H9 (cell line): ENCODE measurements around the gene UNC5B. TPM values are rescaled to one million over a fixed set of nuclear protein-coding genes. Genes with fewer than 3 reads are reported as not detected.

Experiments
- DNase-seq: peaks from one replicate; pipeline ENCODE4 v3.0.0-alpha.2; 2017
- H2AFZ ChIP-seq: one replicate; pipeline ENCODE4 v1.6.1; 2013; ENCODE audit warnings: mild to moderate bottlenecking, low read length, control low read depth, moderate library complexity
- H2AK5ac ChIP-seq: 2 replicates; pipeline ENCODE4 v1.6.1; 2013; ENCODE audit warnings: low read length, control low read depth, mixed read lengths; ENCODE audit not compliant: insufficient read length
- H2BK120ac ChIP-seq: one replicate; pipeline ENCODE4 v1.6.1; 2013; ENCODE audit warnings: low read depth, mild to moderate bottlenecking, low read length, control low read depth, inconsistent platforms; ENCODE audit not compliant: poor library complexity, severe bottlenecking
- H2BK12ac ChIP-seq: 2 replicates; pipeline ENCODE4 v1.6.1; 2013; ENCODE audit warnings: low read length, control low read depth, mixed read lengths, low read depth; ENCODE audit not compliant: insufficient read length
- H2BK15ac ChIP-seq: 2 replicates; pipeline ENCODE4 v1.6.1; 2013; ENCODE audit warnings: low read depth, low read length, control low read depth
- H2BK20ac ChIP-seq: one replicate; pipeline ENCODE4 v1.6.1; 2013; ENCODE audit warnings: low read depth, mild to moderate bottlenecking, low read length, control low read depth, inconsistent platforms; ENCODE audit not compliant: poor library complexity, severe bottlenecking
- H2BK5ac ChIP-seq: 2 replicates; pipeline ENCODE4 v1.6.1; 2013; ENCODE audit warnings: low read length, control low read depth, mixed read lengths; ENCODE audit not compliant: insufficient read length
- H3K14ac ChIP-seq: 2 replicates; pipeline ENCODE4 v1.6.1; 2013; ENCODE audit warnings: low read length, control low read depth; ENCODE audit not compliant: insufficient read depth
- H3K18ac ChIP-seq: 2 replicates; pipeline ENCODE4 v1.6.1; 2013; ENCODE audit warnings: low read depth, mild to moderate bottlenecking, mixed read lengths, low read length, control low read depth; ENCODE audit not compliant: insufficient read length
- H3K23ac ChIP-seq: 2 replicates; pipeline ENCODE4 v1.6.1; 2013; ENCODE audit warnings: low read length, control low read depth, mixed read lengths, low read depth; ENCODE audit not compliant: insufficient read length
- H3K23me2 ChIP-seq: 2 replicates; pipeline ENCODE4 v1.6.1; 2013; ENCODE audit warnings: low read depth, mild to moderate bottlenecking, mixed read lengths, low read length, control low read depth; ENCODE audit not compliant: insufficient read length, poor library complexity, severe bottlenecking
- H3K27ac ChIP-seq: 2 replicates; pipeline ENCODE4 v1.5.1; 2013; ENCODE audit warnings: low read length, control low read depth, mixed read lengths, low read depth; ENCODE audit not compliant: insufficient read length
- H3K27me3 ChIP-seq: 2 replicates; pipeline ENCODE4 v1.6.1; 2013; ENCODE audit warnings: low read length, control low read depth, inconsistent platforms; ENCODE audit not compliant: insufficient read depth
- H3K4ac ChIP-seq: 2 replicates; pipeline ENCODE4 v1.6.1; 2013; ENCODE audit warnings: low read depth, mild to moderate bottlenecking, control low read depth, inconsistent platforms, low read length, moderate library complexity
- H3K4me1 ChIP-seq: 2 replicates; pipeline ENCODE4 v1.6.1; 2013; ENCODE audit warnings: low read length, control low read depth, inconsistent platforms; ENCODE audit not compliant: insufficient read depth
- H3K4me2 ChIP-seq: 2 replicates; pipeline ENCODE4 v1.6.1; 2013; ENCODE audit warnings: low read length, control low read depth, mixed read lengths; ENCODE audit not compliant: insufficient read length, insufficient read depth
- H3K56ac ChIP-seq: 2 replicates; pipeline ENCODE4 v1.6.1; 2013; ENCODE audit warnings: low read depth, mild to moderate bottlenecking, mixed read lengths, low read length, control low read depth; ENCODE audit not compliant: insufficient read length
- H3K79me1 ChIP-seq: 2 replicates; pipeline ENCODE4 v1.6.1; 2013; ENCODE audit warnings: low read depth, mild to moderate bottlenecking, moderate library complexity, low read length, control low read depth, inconsistent platforms; ENCODE audit not compliant: insufficient read depth, poor library complexity, severe bottlenecking
- H3K79me2 ChIP-seq: 2 replicates; pipeline ENCODE4 v1.6.1; 2013; ENCODE audit warnings: low read length, control low read depth, inconsistent platforms; ENCODE audit not compliant: insufficient read depth
- H3K9ac ChIP-seq: 2 replicates; pipeline ENCODE4 v1.6.1; 2013; ENCODE audit warnings: low read length, control low read depth, mixed read lengths; ENCODE audit not compliant: insufficient read length; ENCODE audit errors: extremely low read depth
- H3K9me3 ChIP-seq: one replicate; pipeline ENCODE4 v1.6.1; 2013; ENCODE audit warnings: low read depth, low read length, inconsistent platforms; ENCODE audit not compliant: control insufficient read depth
- H3T11ph ChIP-seq: one replicate; pipeline ENCODE4 v1.6.1; 2013; ENCODE audit warnings: mild to moderate bottlenecking, low read length, control low read depth, inconsistent platforms
- H4K20me1 ChIP-seq: one replicate; pipeline ENCODE4 v1.6.1; 2013; ENCODE audit not compliant: control insufficient read depth, insufficient read length, insufficient read depth
- H4K5ac ChIP-seq: 2 replicates; pipeline ENCODE4 v1.6.1; 2013; ENCODE audit warnings: low read depth, mild to moderate bottlenecking, mixed read lengths, low read length, control low read depth; ENCODE audit not compliant: insufficient read length
- H4K8ac ChIP-seq: replicated peaks from 2 replicates; pipeline ENCODE4 v1.6.1; 2013; ENCODE audit warnings: low read length, control low read depth, mixed read lengths, low read depth; ENCODE audit not compliant: insufficient read length
- H4K91ac ChIP-seq: 2 replicates; pipeline ENCODE4 v1.6.1; 2013; ENCODE audit warnings: low read depth, mild to moderate bottlenecking, moderate library complexity, mixed read lengths, low read length, control low read depth; ENCODE audit not compliant: insufficient read length
- H3K27ac Mint-ChIP-seq, 3 experiments: 2 replicates in 2 of 3; 3 replicates in 1 of 3; pipeline ENCODE4 v1.8.0; 2020 to 2021; ENCODE audit warnings: mixed read lengths in 3 of 3, mild to moderate bottlenecking in 1 of 3, moderate library complexity in 1 of 3
- H3K27me3 Mint-ChIP-seq: 2 replicates; pipeline ENCODE4 v1.8.0; 2021; ENCODE audit warnings: low read depth, mild to moderate bottlenecking, moderate library complexity, mixed read lengths
- H3K36me3 Mint-ChIP-seq, 3 experiments: 2 replicates in 2 of 3; 3 replicates in 1 of 3; pipeline ENCODE4 v1.8.0; 2020 to 2021; ENCODE audit warnings: low read depth in 3 of 3, mixed read lengths in 3 of 3; ENCODE audit not compliant: insufficient read depth in 1 of 3
- H3K4me1 Mint-ChIP-seq, 2 experiments: 2 replicates each; pipeline ENCODE4 v1.8.0; 2020; ENCODE audit warnings: mixed read lengths in 2 of 2
- H3K4me3 Mint-ChIP-seq, 2 experiments: 2 replicates in 1 of 2; 3 replicates in 1 of 2; pipeline ENCODE4 v1.8.0; 2020 to 2021; ENCODE audit warnings: mild to moderate bottlenecking in 2 of 2, mixed read lengths in 2 of 2, moderate library complexity in 1 of 2
- H3K9me3 Mint-ChIP-seq, 2 experiments: 2 replicates in 1 of 2; 3 replicates in 1 of 2; pipeline ENCODE4 v1.8.0; 2020; ENCODE audit warnings: mild to moderate bottlenecking in 2 of 2, mixed read lengths in 2 of 2, moderate library complexity in 1 of 2
- WGBS: extraction: QIAGEN DNeasy Blood & Tissue Kit; methylation state at CpG from one replicate; pipeline ENCODE4 v1.1.7; 2013; ENCODE audit warnings: missing lambda C conversion rate, low lambda C conversion rate, mixed read lengths; ENCODE audit not compliant: insufficient read length; ENCODE audit errors: extremely low coverage; 5-methylcytosine and 5-hydroxymethylcytosine counted together
- total RNA-seq: library from RNA; stranded (reverse); gene quantifications from 2 replicates; pipeline ENCODE4 v1.2.1, GENCODE V29; 2021
- TF ChIP-seq, protein P1 (sequence below): fragments of 200-600 bp; sonication (generic); conservative IDR thresholded peaks from 3 replicates; pipeline ENCODE4 v1.8.0; 2021; ENCODE audit warnings: antibody characterized with exemption, mild to moderate bottlenecking

The UNC5B gene
- total RNA-seq, 1 experiment from 2014 or later: 28.4 TPM

DNA sequence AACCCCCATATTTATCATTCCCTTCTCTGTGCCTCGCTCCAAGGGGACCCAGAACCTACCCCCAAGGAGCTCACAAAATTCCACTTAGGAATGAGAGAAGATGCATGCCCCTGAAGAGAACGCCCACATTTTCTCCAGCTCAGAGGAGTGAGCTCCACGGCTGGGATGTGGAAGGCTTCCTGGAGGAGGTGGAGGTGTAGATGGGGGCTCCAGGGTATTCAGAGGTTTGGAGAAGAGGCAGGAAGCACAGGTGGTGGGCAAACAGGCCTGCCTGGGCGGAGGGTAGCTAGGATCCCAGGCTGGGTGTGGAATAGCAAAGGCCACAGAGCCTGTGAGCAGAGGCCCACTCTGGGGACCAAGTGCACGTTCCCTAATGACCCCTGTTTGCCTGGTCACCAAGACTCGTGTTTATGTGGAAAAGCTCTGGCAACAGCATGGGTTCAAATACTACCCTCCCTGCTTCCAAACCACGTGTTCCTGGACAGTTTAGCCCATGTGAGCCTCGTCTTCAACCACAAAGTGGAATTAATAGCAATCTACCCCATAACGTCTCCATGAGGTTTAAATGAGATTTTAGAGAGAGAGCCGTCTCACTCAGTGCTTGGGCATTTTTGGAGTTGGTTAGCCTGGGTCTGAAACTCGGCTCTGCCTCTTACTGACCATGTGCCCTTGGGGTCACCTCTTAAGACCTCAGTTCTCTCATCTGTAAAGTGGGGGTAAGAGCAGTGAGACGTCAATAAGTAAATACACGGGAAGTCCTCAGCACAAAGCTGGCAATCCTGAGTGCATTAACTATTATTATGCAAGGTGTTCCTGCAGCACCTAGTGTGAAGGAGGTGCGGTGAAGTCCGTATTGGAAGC is 24.7 kb downstream of the UNC5B start:
- H3K4me2 ChIP-seq: no peak overlapping the region
- H3K18ac ChIP-seq: no peak overlapping the region
- no peak overlapping the region for H4K8ac ChIP-seq
- H3K9ac ChIP-seq: no peak overlapping the region
- H3K27ac ChIP-seq: no peak overlapping the region
- peaks cover 48 to 58% of the 10 kb centered on the region in 2 experiments for H3K4me1 Mint-ChIP-seq
- H2AFZ ChIP-seq: no peak overlapping the region
- no peak overlapping the region for H3K4ac ChIP-seq
- TF ChIP-seq, protein P1, sequence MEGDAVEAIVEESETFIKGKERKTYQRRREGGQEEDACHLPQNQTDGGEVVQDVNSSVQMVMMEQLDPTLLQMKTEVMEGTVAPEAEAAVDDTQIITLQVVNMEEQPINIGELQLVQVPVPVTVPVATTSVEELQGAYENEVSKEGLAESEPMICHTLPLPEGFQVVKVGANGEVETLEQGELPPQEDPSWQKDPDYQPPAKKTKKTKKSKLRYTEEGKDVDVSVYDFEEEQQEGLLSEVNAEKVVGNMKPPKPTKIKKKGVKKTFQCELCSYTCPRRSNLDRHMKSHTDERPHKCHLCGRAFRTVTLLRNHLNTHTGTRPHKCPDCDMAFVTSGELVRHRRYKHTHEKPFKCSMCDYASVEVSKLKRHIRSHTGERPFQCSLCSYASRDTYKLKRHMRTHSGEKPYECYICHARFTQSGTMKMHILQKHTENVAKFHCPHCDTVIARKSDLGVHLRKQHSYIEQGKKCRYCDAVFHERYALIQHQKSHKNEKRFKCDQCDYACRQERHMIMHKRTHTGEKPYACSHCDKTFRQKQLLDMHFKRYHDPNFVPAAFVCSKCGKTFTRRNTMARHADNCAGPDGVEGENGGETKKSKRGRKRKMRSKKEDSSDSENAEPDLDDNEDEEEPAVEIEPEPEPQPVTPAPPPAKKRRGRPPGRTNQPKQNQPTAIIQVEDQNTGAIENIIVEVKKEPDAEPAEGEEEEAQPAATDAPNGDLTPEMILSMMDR: no peak
- H3K27me3 Mint-ChIP-seq: peaks cover 3% of the 10 kb centered on the region
- no peak overlapping the region for H3T11ph ChIP-seq
- no peak overlapping the region for H3K27ac Mint-ChIP-seq
- no peaks in the 10 kb centered on the region for H3K23me2 ChIP-seq
- no peak overlapping the region for H3K56ac ChIP-seq
- H3K9me3 Mint-ChIP-seq: no peaks in the 10 kb centered on the region
- H2BK5ac ChIP-seq: no peak overlapping the region
- H3K79me2 ChIP-seq: no peaks in the 10 kb centered on the region
- H2BK20ac ChIP-seq: no peak overlapping the region
- no peak overlapping the region for H3K23ac ChIP-seq
- no peak for DNase-seq
- no peak overlapping the region for H2BK15ac ChIP-seq
- 0 out of 5 replicates have a peak overlapping the region, but pooled peaks of 1 of the 2 experiments have one; percentile 17 for H3K4me3 Mint-ChIP-seq
- H4K20me1 ChIP-seq: no peaks in the 10 kb centered on the region
- no peak overlapping the region for H4K5ac ChIP-seq
- H3K27me3 ChIP-seq: no peaks in the 10 kb centered on the region
- H3K36me3 Mint-ChIP-seq: no peaks in the 10 kb centered on the region
- H2BK12ac ChIP-seq: no peak overlapping the region
- WGBS: no CpG with 5 or more reads among the region's 15 CpGs
- H3K79me1 ChIP-seq: no peaks in the 10 kb centered on the region
- peak overlapping the region; percentile 12; the same call in 1 of the 2 replicates for H3K14ac ChIP-seq
- H3K9me3 ChIP-seq: no peaks in the 10 kb centered on the region
- H4K91ac ChIP-seq: no peak overlapping the region
- H2AK5ac ChIP-seq: no peak overlapping the region
- peaks cover 6% of the 10 kb centered on the region for H3K4me1 ChIP-seq
- H2BK120ac ChIP-seq: no peak overlapping the region
